Activated naive CD8-positive, alpha-beta T cell treated with anti-CD3 and anti-CD28 coated beads for 36 hours (primary cell): ENCODE results near the gene HLA-DQA1. TPM values are rescaled to one million over a fixed set of nuclear protein-coding genes. Genes with fewer than 3 reads are reported as not detected.
"Not testable (repeated sequence)": the region's sequence is repeated elsewhere in the genome, so short reads cannot be mapped to it uniquely, and the experiment has no call there.

Experiments used
- DNase-seq: peaks from one replicate; pipeline ENCODE4 v3.0.0; 2021
- H3K27ac Mint-ChIP-seq: one replicate; pipeline ENCODE4 v1.8.0; 2022; ENCODE audit warnings: mild to moderate bottlenecking, moderate library complexity, mixed read lengths
- H3K27me3 Mint-ChIP-seq: one replicate; pipeline ENCODE4 v1.8.0; 2022; ENCODE audit warnings: mild to moderate bottlenecking, mixed read lengths
- H3K36me3 Mint-ChIP-seq: one replicate; pipeline ENCODE4 v1.8.0; 2021; ENCODE audit warnings: mild to moderate bottlenecking, mixed read lengths
- H3K4me1 Mint-ChIP-seq: one replicate; pipeline ENCODE4 v1.8.0; 2021; ENCODE audit warnings: mixed read lengths
- H3K4me3 Mint-ChIP-seq: one replicate; pipeline ENCODE4 v1.8.0; 2022; ENCODE audit warnings: mild to moderate bottlenecking, moderate library complexity, mixed read lengths
- H3K9me3 Mint-ChIP-seq: one replicate; pipeline ENCODE4 v1.8.0; 2022; ENCODE audit warnings: mixed read lengths
- total RNA-seq, 2 experiments: library from RNA; stranded (reverse); gene quantifications; one replicate each; pipeline ENCODE4 v1.2.3, GENCODE V29; 2021

Gene HLA-DQA1
- total RNA-seq, 2 experiments from 2014 or later, result 4.4 to 5.3 TPM

DNA sequence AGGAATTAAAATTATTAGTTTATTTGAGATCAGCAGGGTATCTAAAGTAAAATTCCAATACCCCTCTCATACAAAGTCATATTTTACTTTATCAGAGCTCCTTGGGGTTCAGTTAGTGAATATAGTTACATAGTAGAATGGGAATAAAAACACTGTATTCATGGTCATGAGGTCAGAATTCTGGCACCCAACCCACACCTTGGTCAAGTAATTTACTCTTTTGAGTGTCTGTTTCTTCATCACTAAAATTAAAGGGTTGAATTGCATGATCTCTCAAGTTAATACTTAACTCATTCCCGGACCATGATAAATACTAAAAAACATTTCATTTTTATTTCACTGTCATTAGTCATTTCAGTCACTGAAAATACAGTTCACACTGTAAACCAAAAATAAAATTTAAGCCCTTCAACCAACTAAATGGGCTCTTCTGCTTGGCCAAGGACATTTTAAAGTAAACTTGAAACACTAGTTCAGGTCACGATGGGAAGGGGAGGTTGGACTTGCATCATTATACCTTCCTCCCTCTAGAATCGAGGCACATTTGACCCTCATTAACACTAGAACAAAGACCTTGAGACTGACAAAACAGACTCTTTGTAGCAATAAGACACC lies 26.4 kb upstream of the HLA-DQA1 start:
- H3K4me3 Mint-ChIP-seq, result no peak overlapping the region
- peaks cover 22% of the 10 kb centered on the region for H3K4me1 Mint-ChIP-seq
- peaks cover 2% of the 10 kb centered on the region for H3K9me3 Mint-ChIP-seq
- H3K27me3 Mint-ChIP-seq, result no peaks in the 10 kb centered on the region
- no peak overlapping the region for H3K27ac Mint-ChIP-seq
- H3K36me3 Mint-ChIP-seq, result peaks cover 3% of the 10 kb centered on the region
- no peak for DNase-seq

DNA sequence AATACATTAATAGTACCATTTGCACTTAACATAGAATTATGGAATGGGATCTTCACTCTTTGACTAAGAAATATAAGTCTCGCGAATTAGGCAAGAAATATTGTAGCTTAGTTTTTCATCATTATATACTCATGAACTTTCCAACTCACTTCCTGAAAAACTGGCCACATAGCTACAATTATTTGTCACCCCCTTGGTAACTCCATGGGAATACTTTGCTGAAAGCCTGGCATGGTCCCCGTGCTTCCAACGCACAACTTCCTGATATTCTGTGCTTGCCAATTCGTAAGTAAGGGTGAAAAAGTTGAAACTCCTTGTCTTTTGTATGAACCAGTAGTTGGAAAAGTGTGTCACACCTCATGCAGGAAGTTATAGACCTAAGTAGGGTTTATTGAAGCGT lies 23.7 kb upstream of the HLA-DQA1 start:
- no peak overlapping the region for H3K4me3 Mint-ChIP-seq
- H3K27ac Mint-ChIP-seq, result no peak overlapping the region
- peaks cover 10% of the 10 kb centered on the region for H3K36me3 Mint-ChIP-seq
- H3K9me3 Mint-ChIP-seq, result peaks cover 14% of the 10 kb centered on the region
- no peak for DNase-seq
- no peaks in the 10 kb centered on the region for H3K27me3 Mint-ChIP-seq
- peaks cover 21% of the 10 kb centered on the region for H3K4me1 Mint-ChIP-seq

DNA sequence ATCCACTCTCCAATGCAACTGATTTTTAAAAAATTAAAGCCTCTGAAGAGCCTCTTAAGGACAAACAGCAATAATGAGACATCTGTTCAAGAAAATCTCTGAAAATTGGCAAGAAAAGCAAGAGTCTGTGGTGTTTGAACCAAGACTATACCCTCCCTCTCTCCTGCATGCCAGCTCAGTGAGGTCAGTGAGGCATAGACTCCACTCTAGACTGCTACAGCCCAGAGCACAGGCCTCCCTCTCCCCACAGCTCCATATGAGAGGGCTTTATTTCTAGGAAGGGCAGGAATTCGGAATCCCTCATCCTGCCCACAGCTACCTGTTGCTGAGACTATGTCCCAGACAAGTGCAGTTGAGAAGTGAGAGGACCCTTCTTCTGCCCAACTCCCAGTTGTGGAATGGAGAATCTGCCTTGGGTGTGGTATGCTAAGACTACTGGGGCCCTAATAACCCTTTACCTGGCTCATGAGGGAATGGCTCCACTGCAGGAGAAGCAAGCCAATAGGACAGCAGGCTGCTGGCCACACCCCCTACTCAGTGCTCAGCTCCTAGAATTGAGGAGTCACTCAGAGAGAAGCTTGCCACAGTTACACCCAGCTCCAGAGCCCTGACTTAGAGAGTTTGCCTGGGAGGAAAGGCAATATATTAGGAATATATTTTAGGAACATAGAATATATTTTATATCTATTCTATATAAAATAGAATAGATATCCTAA lies 22.7 kb upstream of the HLA-DQA1 start:
- H3K27me3 Mint-ChIP-seq, result no peaks in the 10 kb centered on the region
- H3K4me3 Mint-ChIP-seq, result no peak overlapping the region
- peaks cover 21% of the 10 kb centered on the region for H3K4me1 Mint-ChIP-seq
- DNase-seq, result no peak
- H3K27ac Mint-ChIP-seq, result no peak overlapping the region
- H3K9me3 Mint-ChIP-seq, result peaks cover 18% of the 10 kb centered on the region
- peaks cover 14% of the 10 kb centered on the region for H3K36me3 Mint-ChIP-seq

DNA sequence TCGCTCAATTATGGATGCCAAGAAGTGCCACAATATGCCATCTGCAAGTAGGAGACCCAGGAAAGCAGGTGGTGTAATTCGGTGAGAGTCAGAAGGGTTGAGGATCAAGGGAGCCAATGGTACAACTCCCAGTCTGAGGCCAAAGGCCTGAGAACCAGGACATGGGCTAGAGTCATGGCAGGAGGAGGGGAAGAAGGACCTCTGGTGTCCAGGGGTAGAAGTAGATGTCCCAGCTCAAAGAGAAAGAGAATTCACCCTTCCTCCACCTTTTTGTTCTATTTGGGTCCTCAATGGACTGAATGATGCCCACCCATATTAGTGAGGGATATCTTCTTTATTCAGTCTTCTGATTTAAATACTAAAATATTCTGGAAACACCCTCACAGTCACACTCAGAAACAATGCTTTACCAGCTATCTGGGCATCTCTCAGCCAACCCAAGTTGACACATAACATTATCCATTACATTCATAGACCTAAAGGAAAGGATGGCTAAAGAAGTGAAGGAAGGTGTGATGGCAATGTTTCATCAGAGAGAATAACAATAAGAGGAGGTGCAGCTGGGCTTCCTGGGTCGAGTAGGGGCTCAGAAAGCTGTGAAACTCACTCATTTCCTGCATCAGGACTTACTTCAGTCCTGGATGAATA lies 21.2 kb upstream of the HLA-DQA1 start:
- peak overlapping the region; percentile 66 for H3K27ac Mint-ChIP-seq
- H3K4me1 Mint-ChIP-seq, result peaks cover 24% of the 10 kb centered on the region

DNA sequence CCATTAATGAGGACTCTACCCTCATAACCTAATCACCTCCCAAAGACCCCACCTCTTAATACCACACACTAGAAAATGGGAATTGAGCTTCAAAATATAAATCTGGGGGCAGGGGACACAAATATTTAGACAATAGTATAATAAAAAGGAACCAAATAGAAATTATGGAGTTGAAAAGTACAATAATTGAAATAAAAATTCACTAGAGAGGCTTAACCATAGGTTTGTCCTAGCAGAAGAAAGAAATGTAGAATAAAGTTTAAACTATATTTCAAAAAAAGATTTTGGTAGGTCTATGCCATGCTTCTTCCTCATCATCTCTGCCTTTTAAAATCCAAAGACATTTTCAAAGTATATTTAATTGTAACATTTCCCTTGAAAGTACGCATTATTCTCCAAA lies 19.5 kb upstream of the HLA-DQA1 start:
- peaks cover 16% of the 10 kb centered on the region for H3K36me3 Mint-ChIP-seq
- H3K9me3 Mint-ChIP-seq, result peaks cover 18% of the 10 kb centered on the region

More for the DNA sequence above, 21.2 kb upstream of the HLA-DQA1 start:
- no peaks in the 10 kb centered on the region for H3K27me3 Mint-ChIP-seq
- peaks cover 19% of the 10 kb centered on the region for H3K36me3 Mint-ChIP-seq
- peaks cover 21% of the 10 kb centered on the region for H3K9me3 Mint-ChIP-seq
- H3K4me3 Mint-ChIP-seq, result no peak overlapping the region
- DNase-seq, result no peak

DNA sequence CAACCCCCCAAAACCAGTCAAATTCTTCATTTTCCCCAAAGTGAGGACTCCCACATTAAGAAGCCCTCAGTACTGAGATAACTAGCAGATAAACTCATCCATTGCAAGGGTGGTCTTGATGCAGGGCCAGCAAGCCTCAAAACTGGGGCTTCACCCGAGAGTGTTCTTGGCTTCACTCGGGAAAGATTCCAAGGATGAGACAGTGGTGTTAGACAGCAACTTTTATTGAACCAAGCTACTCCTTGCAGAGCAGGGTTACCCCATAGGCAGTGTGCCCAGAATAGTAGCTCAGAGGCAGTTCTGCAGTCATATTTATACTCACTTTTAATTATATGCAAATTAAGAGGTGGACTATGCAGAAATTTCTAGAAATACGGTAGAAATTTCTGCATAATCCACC lies 15.8 kb upstream of the HLA-DQA1 start:
- H3K4me1 Mint-ChIP-seq, result peaks cover 45% of the 10 kb centered on the region
- H3K36me3 Mint-ChIP-seq, result peaks cover 15% of the 10 kb centered on the region
- H3K9me3 Mint-ChIP-seq, result peaks cover 18% of the 10 kb centered on the region
- no peak overlapping the region for H3K4me3 Mint-ChIP-seq
- H3K27ac Mint-ChIP-seq, result peak overlapping the region; percentile 74
- no peak for DNase-seq
- peaks cover 4% of the 10 kb centered on the region for H3K27me3 Mint-ChIP-seq

More for the DNA sequence above, 19.5 kb upstream of the HLA-DQA1 start:
- Mint-ChIP-seq H3K4me1 (peaks cover 34% of the 10 kb centered on the region), H3K4me3 (no peak overlapping the region), H3K27ac (no peak overlapping the region), H3K27me3 (no peaks in the 10 kb centered on the region)
- DNase-seq, result no peak

DNA sequence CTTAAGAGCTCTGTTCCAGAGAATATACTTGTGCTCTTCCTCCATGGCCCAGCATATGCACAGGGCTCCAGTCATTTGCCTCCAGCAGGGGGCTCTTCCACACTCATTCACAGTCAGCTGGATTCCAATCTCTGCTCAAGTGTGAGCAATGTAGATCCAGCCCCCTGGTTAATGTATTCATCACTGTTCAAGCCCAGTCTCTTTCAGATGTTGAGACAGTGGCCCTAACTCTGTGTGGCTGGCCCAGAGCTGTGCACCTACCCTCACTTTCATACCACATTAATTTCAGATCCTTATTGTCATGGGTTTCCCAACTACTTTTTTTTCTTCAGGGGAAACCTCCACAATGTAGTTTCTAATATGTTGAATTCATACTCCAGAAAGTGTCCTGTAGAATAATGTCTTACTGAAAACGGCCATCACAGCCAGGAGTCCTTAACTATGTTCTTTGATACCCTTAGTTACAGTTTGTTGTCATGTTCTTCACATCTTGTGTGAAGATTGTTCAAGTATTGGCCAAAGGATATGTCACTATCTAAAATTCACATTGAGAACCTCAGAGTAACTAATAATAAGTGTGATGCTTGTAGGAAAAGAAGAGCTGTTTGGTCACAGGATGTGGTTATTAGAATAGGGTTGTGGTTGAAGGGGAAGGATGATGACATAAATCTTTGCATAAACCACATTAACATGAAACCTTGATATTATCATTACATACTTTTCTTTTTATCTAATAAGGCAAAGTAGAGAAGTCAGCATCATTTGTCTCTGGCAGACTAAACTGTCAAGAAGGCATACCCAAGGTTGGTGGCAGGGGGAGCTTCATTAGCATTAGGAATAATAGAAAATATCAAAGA lies 14.4 kb upstream of the HLA-DQA1 start:
- Mint-ChIP-seq H3K27me3 (peaks cover 4% of the 10 kb centered on the region), H3K9me3 (peaks cover 12% of the 10 kb centered on the region), H3K4me1 (peaks cover 45% of the 10 kb centered on the region), H3K36me3 (peaks cover 13% of the 10 kb centered on the region), H3K4me3 (peak overlapping the region; percentile 60), H3K27ac (peak overlapping the region; percentile 97)
- DNase-seq, result peak; percentile 47

DNA sequence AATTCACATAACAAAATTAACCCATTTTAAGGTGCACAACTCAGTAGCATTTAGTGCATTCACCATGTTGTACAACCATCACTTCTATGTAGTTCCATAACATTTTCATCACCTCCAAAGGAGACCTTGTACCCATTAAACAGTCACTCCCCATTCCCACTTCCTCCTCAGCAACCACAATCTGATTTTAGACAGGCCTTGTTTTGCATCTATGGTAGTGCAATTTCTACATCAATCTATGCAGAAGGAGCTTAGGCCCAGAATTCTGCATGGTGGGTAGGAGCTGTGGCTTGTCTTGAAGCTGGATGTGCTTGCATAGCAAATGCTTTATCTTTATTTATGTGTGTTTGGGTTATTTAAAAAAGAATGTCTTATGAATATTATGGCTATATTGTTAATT lies 13.5 kb upstream of the HLA-DQA1 start:
- no peak for DNase-seq
- Mint-ChIP-seq H3K36me3 (peaks cover 6% of the 10 kb centered on the region), H3K27ac (peak overlapping the region; percentile 72), H3K4me3 (peak overlapping the region; percentile 32), H3K27me3 (peaks cover 4% of the 10 kb centered on the region), H3K4me1 (peaks cover 51% of the 10 kb centered on the region), H3K9me3 (peaks cover 6% of the 10 kb centered on the region)

DNA sequence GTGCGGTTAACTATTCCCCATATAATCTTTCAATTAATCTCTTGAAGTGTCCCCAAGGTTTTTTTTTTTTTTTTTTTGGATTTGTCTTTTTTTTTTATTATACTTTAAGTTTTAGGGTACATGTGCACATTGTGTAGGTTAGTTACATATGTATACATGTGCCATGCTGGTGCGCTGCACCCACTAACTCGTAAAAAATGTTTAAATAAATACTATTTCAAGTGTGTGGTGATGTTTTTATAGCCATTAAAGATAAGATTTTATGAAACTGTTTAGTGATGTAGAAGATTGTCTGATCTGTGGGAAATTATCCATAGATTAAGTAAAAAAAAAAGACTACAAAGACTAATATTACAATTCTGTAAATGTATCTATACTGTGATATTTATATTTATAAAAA lies 12.6 kb upstream of the HLA-DQA1 start:
- DNase-seq, result no peak
- Mint-ChIP-seq H3K27ac (no peak overlapping the region), H3K4me1 (peaks cover 51% of the 10 kb centered on the region)

DNA sequence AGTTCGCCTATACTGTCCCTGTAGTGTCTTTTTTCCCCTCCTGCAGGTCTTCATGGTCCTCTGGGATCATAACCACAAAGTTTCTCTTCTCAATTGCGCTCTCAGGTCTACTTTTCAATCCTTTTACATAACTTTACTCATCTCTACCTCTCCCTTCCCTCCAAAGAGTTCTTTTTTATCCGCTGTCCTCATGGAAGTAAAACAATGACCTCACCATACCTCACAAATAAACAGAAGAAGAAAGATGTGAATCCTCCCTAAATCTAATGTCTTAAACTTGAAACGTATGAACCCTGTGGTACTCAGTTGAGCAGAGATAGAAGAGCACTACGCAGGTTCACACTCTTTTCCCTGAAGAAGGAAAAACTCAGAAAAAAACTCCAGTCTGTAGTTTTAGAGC lies 12.1 kb upstream of the HLA-DQA1 start:
- Mint-ChIP-seq H3K9me3 (peaks cover under 1% of the 10 kb centered on the region), H3K4me1 (peaks cover 51% of the 10 kb centered on the region), H3K4me3 (no peak overlapping the region)

More for the DNA sequence above, 12.6 kb upstream of the HLA-DQA1 start:
- Mint-ChIP-seq H3K36me3 (peaks cover 4% of the 10 kb centered on the region), H3K4me3 (no peak overlapping the region), H3K27me3 (peaks cover 4% of the 10 kb centered on the region), H3K9me3 (peaks cover 3% of the 10 kb centered on the region)

DNA sequence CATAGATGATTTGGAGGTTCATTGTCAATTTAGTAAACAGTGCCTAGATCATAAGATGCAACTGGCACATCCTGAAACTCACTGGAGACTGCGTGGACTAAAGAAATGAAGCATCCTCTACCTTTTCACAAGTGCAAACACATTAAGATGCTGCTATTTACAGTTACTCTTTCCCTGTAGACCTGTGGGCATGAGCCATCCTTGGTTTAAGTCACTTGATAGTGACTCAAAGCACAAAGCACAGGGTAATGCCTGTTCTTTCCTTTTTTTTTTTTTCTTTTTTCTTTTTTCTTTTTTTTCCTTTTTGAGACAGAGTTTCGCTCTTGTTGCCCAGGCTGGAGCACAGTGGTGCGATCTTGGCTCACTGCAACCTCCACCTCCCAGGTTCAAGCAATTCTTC lies 10.0 kb upstream of the HLA-DQA1 start:
- H3K9me3 Mint-ChIP-seq, result no peaks in the 10 kb centered on the region
- DNase-seq, result no peak
- no peak overlapping the region for H3K4me3 Mint-ChIP-seq
- peaks cover 4% of the 10 kb centered on the region for H3K27me3 Mint-ChIP-seq
- no peaks in the 10 kb centered on the region for H3K36me3 Mint-ChIP-seq
- peaks cover 39% of the 10 kb centered on the region for H3K4me1 Mint-ChIP-seq
- no peak overlapping the region for H3K27ac Mint-ChIP-seq

More for the DNA sequence above, 12.1 kb upstream of the HLA-DQA1 start:
- Mint-ChIP-seq H3K27me3 (peaks cover 4% of the 10 kb centered on the region), H3K36me3 (peaks cover 1% of the 10 kb centered on the region), H3K27ac (peak overlapping the region; percentile 67)
- DNase-seq, result no peak

DNA sequence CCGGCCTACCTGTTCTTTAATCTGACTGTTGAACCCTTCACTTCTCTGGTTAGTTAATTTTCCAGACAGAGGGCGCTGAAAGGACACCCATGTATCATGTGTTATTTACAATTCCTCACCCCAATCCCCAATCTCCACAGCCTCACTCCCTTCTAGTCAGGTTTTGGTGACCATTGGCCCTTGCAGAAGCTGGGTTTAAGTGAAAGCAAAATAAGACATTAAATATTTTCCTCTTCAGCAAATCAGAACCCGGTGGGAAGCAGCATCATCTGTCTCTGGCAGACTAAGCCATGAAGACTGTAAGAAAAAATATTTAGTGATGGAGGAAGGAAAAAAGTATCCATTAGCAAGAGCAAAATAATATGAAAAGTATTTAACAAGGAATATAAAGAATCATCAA lies 9.4 kb upstream of the HLA-DQA1 start:
- no peaks in the 10 kb centered on the region for H3K9me3 Mint-ChIP-seq
- no peak overlapping the region for H3K4me3 Mint-ChIP-seq
- H3K27ac Mint-ChIP-seq, result no peak overlapping the region
- H3K4me1 Mint-ChIP-seq, result peaks cover 33% of the 10 kb centered on the region
- no peaks in the 10 kb centered on the region for H3K36me3 Mint-ChIP-seq
- H3K27me3 Mint-ChIP-seq, result peaks cover 3% of the 10 kb centered on the region
- DNase-seq, result no peak

DNA sequence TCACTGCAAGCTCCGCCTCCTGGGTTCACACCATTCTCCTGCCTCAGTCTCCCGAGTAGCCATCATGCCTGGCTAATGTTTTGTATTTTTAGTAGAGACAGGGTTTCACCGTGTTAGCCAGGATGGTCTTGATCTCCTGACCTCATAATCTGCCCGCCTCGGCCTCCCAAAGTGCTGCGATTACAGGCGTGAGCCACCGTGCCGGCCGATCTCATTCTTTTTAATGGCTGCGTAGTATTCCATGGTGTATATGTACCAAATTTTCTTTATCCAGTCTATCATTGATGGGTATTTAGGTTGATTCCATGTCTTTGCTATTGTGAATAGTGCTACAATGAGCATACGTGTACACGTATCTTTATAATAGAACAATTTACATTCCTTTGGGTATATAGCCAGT lies 7.4 kb upstream of the HLA-DQA1 start:
- H3K9me3 Mint-ChIP-seq, H3K36me3 Mint-ChIP-seq, H3K27me3 Mint-ChIP-seq, H3K4me3 Mint-ChIP-seq, DNase-seq, H3K27ac Mint-ChIP-seq: not testable (repeated sequence)
- peaks cover 26% of the 10 kb centered on the region for H3K4me1 Mint-ChIP-seq

DNA sequence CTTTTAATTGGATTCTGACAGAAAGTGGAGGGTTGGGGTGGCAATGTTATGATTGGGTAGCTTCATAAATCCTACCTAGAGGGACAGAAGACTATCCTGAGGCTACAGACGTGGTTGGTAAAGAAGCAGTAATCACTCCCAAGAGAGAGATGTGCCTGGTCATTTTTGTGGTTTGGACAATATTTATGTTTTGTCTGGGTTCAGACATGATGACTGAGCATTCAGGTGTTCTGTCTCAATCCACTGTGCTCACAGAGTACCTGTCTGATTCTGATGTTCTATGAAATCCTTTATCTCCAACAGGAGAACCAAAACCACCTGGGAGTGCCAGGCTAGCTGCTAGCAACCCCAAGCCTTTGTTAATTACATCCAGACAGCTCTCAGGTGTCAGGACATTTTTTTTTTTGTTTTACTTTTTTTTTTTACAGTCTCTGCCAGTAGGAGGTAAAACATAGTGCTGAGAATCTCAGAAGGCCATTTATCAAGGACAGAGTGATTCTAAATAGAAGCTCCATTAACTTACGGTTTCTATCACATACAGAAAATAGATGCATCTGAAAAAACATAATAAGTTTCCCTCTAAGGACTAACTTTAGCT lies 1.6 kb upstream of the HLA-DQA1 start:
- Mint-ChIP-seq H3K27ac (no peak overlapping the region), H3K27me3 (peaks cover 31% of the 10 kb centered on the region), H3K9me3 (no peaks in the 10 kb centered on the region), H3K4me3 (no peak overlapping the region), H3K36me3 (no peaks in the 10 kb centered on the region), H3K4me1 (peaks cover 12% of the 10 kb centered on the region)
- no peak for DNase-seq
